ENCODE data around the gene HELQ.
"Not testable (repeated sequence)": the region's sequence is repeated elsewhere in the genome, so short reads cannot be mapped to it uniquely, and the experiment has no call there.

HELQ gene

GRCh38 chr4:83455281-83456183 is at the start of gene HELQ, which contains the start of gene MRPS18C:
Gene HELQ (minus strand): TSS chr4:83455823. CDS start chr4:83455693, 130 bp downstream.
Gene MRPS18C (plus strand): TSS chr4:83456058. CDS start chr4:83456078, 20 bp downstream.
- peak within 1 kb of the TSS; percentile 96 for H3K4me3 ChIP-seq (ENCODE audit: low read depth, low read length)

- H3K4me3 ChIP-seq (ENCODE audit: low read depth, low read length): no peak overlapping the region
Observed at GRCh38 chr4:83504996-83505395, 49.4 kb upstream of the HELQ start.

- no peak overlapping the region for H3K4me3 ChIP-seq (ENCODE audit: low read depth, low read length)
Observed at GRCh38 chr4:83504503-83504902, 48.9 kb upstream of the HELQ start.

GRCh38 chr4:83503974-83504373 is 48.4 kb upstream of the HELQ start:
- no peak overlapping the region for H3K4me3 ChIP-seq (ENCODE audit: low read depth, low read length)

- not testable (repeated sequence) for H3K4me3 ChIP-seq (ENCODE audit: low read depth, low read length)
Observed at GRCh38 chr4:83501671-83502070, 46.0 kb upstream of the HELQ start.

- no peak overlapping the region for H3K4me3 ChIP-seq (ENCODE audit: low read depth, low read length)
Observed at GRCh38 chr4:83498187-83498586, 42.6 kb upstream of the HELQ start.

- not testable (repeated sequence) for H3K4me3 ChIP-seq (ENCODE audit: low read depth, low read length)
Observed at GRCh38 chr4:83496085-83496917, 40.7 kb upstream of the HELQ start.

GRCh38 chr4:83490876-83491450 is 35.3 kb upstream of the HELQ start:
- no peak overlapping the region for H3K4me3 ChIP-seq (ENCODE audit: low read depth, low read length)

- H3K4me3 ChIP-seq (ENCODE audit: low read depth, low read length): no peak overlapping the region
Observed at GRCh38 chr4:83489711-83490326, 34.2 kb upstream of the HELQ start.

- no peak overlapping the region for H3K4me3 ChIP-seq (ENCODE audit: low read depth, low read length)
Observed at GRCh38 chr4:83486457-83487129, 31.0 kb upstream of the HELQ start.

GRCh38 chr4:83484500-83485461 is 29.2 kb upstream of the HELQ start, which contains the start of gene ABRAXAS1:
Gene ABRAXAS1 (minus strand): TSS chr4:83485100. CDS start chr4:83485072, 28 bp downstream.
- peak within 1 kb of the TSS; percentile 76 for H3K4me3 ChIP-seq (ENCODE audit: low read depth, low read length)

- no peak overlapping the region for H3K4me3 ChIP-seq (ENCODE audit: low read depth, low read length)
Observed at GRCh38 chr4:83473966-83474365, 18.3 kb upstream of the HELQ start.

GRCh38 chr4:83473423-83473822 is 17.8 kb upstream of the HELQ start:
- no peak overlapping the region for H3K4me3 ChIP-seq (ENCODE audit: low read depth, low read length)

GRCh38 chr4:83456184-83456501 is 520 bp upstream of the HELQ start:
- H3K4me3 ChIP-seq (ENCODE audit: low read depth, low read length): peak overlapping the region; percentile 96

- H3K4me3 ChIP-seq (ENCODE audit: low read depth, low read length): peak overlapping the region; percentile 96
Observed at GRCh38 chr4:83454686-83455085, 937 bp downstream of the HELQ start.

GRCh38 chr4:83449009-83449408 is 6.6 kb downstream of the HELQ start:
- no peak overlapping the region for H3K4me3 ChIP-seq (ENCODE audit: low read depth, low read length)

- H3K4me3 ChIP-seq (ENCODE audit: low read depth, low read length): no peak overlapping the region
Observed at GRCh38 chr4:83440899-83441298, 14.7 kb downstream of the HELQ start.

GRCh38 chr4:83440148-83440814 is 15.3 kb downstream of the HELQ start:
- no peak overlapping the region for H3K4me3 ChIP-seq (ENCODE audit: low read depth, low read length)

GRCh38 chr4:83438719-83439118 is 16.9 kb downstream of the HELQ start:
- no peak overlapping the region for H3K4me3 ChIP-seq (ENCODE audit: low read depth, low read length)

Data from iPS-11a (cell line).